GM10248 (cell line): ENCODE measurements around the gene SLC44A3.

Source experiments
- CTCF ChIA-PET: fragments of 300-600 bp; sonication (Branson Sonifier 250); formaldehyde crosslinking; extraction: SDS; loops from one replicate; lab custom pipeline; 2021; ENCODE audit warnings: antibody characterized with exemption; lab: Yijun Ruan, JAX
- POLR2A ChIA-PET: fragments of 350-650 bp; sonication (Branson Sonifier 250); formaldehyde crosslinking; extraction: SDS; loops from one replicate; lab custom pipeline; 2020; ENCODE audit warnings: antibody characterized with exemption; lab: Yijun Ruan, JAX
- DNase-seq: peaks from one replicate; pipeline ENCODE4 v3.0.0; 2012; ENCODE audit errors: extremely low spot score
- TF ChIP-seq, protein P1 (sequence below): IDR thresholded peaks from 2 replicates; pipeline ENCODE4 v1.5.1; 2012; ENCODE audit warnings: mild to moderate bottlenecking, low read depth; ENCODE audit errors: extremely low read depth, missing control alignments, control extremely low read depth

SLC44A3 gene

GRCh38 chr1:94931254-94931841, 111.2 kb downstream of the SLC44A3 start:
- ChIA-PET POLR2A (no interaction called here), CTCF (no interaction called here)
- DNase-seq: no peak
- TF ChIP-seq, protein P1, sequence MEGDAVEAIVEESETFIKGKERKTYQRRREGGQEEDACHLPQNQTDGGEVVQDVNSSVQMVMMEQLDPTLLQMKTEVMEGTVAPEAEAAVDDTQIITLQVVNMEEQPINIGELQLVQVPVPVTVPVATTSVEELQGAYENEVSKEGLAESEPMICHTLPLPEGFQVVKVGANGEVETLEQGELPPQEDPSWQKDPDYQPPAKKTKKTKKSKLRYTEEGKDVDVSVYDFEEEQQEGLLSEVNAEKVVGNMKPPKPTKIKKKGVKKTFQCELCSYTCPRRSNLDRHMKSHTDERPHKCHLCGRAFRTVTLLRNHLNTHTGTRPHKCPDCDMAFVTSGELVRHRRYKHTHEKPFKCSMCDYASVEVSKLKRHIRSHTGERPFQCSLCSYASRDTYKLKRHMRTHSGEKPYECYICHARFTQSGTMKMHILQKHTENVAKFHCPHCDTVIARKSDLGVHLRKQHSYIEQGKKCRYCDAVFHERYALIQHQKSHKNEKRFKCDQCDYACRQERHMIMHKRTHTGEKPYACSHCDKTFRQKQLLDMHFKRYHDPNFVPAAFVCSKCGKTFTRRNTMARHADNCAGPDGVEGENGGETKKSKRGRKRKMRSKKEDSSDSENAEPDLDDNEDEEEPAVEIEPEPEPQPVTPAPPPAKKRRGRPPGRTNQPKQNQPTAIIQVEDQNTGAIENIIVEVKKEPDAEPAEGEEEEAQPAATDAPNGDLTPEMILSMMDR: no peak

GRCh38 chr1:94934551-94934950, 114.4 kb downstream of the SLC44A3 start:
- TF ChIP-seq, protein P1: no peak
- ChIA-PET CTCF (interaction anchor here (0.8 to 1.6 kb wide), 3 partner anchors 16 to 107 kb away, joined by 3 to 5 read pairs (median 3); no protein-coding TSS in a partner anchor), POLR2A (no interaction called here)
- DNase-seq: no peak

GRCh38 chr1:94935034-94935433, 114.9 kb downstream of the SLC44A3 start:
- POLR2A ChIA-PET: no interaction called here
- no peak for DNase-seq
- CTCF ChIA-PET: no interaction called here
- TF ChIP-seq, protein P1: no peak

GRCh38 chr1:94935476-94935875, 115.3 kb downstream of the SLC44A3 start:
- ChIA-PET CTCF (interaction anchor here (1.5 kb wide), 1 partner anchor 81 kb away, joined by 3 read pairs; no protein-coding TSS in a partner anchor), POLR2A (no interaction called here)
- TF ChIP-seq, protein P1: no peak
- no peak for DNase-seq

DNA sequence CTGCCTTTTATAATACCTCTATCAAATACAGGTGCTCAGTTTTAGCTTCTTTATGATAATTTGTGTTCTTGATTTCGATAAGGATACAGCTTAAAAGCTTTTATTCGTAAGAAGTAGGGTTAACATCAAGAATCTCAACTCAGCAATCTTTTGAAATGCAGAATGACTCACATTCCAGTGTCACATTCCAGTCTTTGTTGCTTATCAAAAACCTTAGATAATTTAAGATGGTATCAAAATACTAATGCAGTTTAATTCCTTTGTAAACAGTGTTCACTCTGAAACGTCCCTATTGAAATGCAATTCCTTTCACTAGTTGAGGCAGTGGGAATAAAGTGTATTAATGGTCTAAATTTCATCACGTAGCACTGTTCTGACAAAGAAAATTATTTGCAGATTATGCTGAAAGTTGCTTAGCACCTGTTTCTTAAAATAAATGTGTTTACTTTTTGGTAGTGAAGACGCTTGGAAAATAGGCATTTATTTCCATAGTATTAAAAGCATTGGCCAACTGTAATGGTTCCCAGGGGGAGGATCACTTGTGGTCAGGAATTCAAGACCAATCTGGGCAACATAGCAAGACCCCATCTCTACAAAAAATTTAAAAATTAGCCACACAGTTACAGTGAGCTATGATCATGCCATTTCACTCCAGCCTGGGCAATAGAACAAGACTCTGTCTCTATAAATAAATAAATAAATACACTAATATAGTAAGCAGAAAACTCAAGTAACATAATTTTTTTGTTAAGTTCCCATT, 116.9 kb downstream of the SLC44A3 start:
- ChIA-PET CTCF (interaction anchor here (1.5 kb wide), 1 partner anchor 83 kb away, joined by 3 read pairs; no protein-coding TSS in a partner anchor), POLR2A (no interaction called here)
- TF ChIP-seq, protein P1: no peak
- no peak for DNase-seq

GRCh38 chr1:94937820-94938219, 117.7 kb downstream of the SLC44A3 start:
- TF ChIP-seq, protein P1: no peak
- CTCF ChIA-PET: no interaction called here
- DNase-seq: no peak
- POLR2A ChIA-PET: no interaction called here
